Activated CD4-positive, alpha-beta T cell treated with anti-CD3 and anti-CD28 coated beads, Interleukin-2, amount 10 ng/mL, durations not matched to agents 7 days and 5 days (primary cell): ENCODE results near the gene ITGB1. TPM values are rescaled to one million over a fixed set of nuclear protein-coding genes. Genes with fewer than 3 reads are reported as not detected.

Experiments
- CTCF ChIA-PET: fragments of 350-600 bp; sonication (Branson Sonifier 250); formaldehyde crosslinking; loops from one replicate; lab custom pipeline; 2021; ENCODE audit warnings: antibody characterized with exemption; lab: Charles Lee
- POLR2A ChIA-PET: fragments of 350-600 bp; sonication (Branson Sonifier 250); formaldehyde crosslinking; loops from one replicate; lab custom pipeline; 2021; ENCODE audit warnings: antibody characterized with exemption; lab: Charles Lee
- DNase-seq: peaks from one replicate; pipeline ENCODE4 v3.0.0-alpha.2; 2020
- H3K27ac Mint-ChIP-seq: one replicate; pipeline ENCODE4 v1.8.0; 2021; ENCODE audit warnings: mild to moderate bottlenecking, moderate library complexity, mixed read lengths
- H3K27me3 Mint-ChIP-seq: one replicate; pipeline ENCODE4 v1.8.0; 2021; ENCODE audit warnings: mixed read lengths
- H3K36me3 Mint-ChIP-seq: one replicate; pipeline ENCODE4 v1.8.0; 2021; ENCODE audit warnings: low read depth, mixed read lengths
- H3K4me1 Mint-ChIP-seq: one replicate; pipeline ENCODE4 v1.8.0; 2021; ENCODE audit warnings: mixed read lengths
- H3K4me3 Mint-ChIP-seq: one replicate; pipeline ENCODE4 v1.8.0; 2021; ENCODE audit warnings: mild to moderate bottlenecking, moderate library complexity, mixed read lengths
- H3K9me3 Mint-ChIP-seq: one replicate; pipeline ENCODE4 v1.8.0; 2021; ENCODE audit warnings: mixed read lengths
- total RNA-seq, 2 experiments: library from RNA; stranded (reverse); gene quantifications; one replicate each; pipeline ENCODE4 v1.2.3, GENCODE V29; 2021

ITGB1 gene
- total RNA-seq, 2 experiments from 2014 or later, result 89.4 to 98.4 TPM

DNA sequence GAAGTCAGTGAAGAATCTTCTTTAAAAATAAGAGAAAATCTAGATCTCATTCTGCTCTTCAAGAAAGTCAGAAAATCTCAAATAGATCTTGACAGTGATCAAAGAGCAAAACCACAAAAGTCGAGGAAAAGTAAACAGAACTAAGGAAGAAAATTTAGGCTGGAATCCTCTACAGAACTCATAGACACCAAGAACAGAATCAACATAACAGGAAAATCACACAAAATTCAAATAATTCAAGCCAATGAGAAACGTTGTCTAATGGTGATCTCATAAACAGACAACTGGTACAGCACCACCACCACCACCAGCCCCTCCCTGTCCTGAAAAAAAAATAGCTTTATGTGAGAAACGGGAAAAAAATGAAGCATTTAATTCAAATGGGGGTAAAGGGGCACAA is 6.9 kb downstream of the ITGB1 start:
- Mint-ChIP-seq H3K27me3 (no peaks in the 10 kb centered on the region), H3K4me1 (peaks cover 61% of the 10 kb centered on the region), H3K36me3 (peaks cover 19% of the 10 kb centered on the region), H3K9me3 (peaks cover 2% of the 10 kb centered on the region), H3K4me3 (peak overlapping the region; percentile 3), H3K27ac (peak overlapping the region; percentile 43)
- POLR2A ChIA-PET, result no interaction called here
- CTCF ChIA-PET, result interaction anchor here (2.4 kb wide), 1 partner anchor 12 kb away, joined by 9 read pairs; no protein-coding TSS in a partner anchor
- DNase-seq, result no peak

DNA sequence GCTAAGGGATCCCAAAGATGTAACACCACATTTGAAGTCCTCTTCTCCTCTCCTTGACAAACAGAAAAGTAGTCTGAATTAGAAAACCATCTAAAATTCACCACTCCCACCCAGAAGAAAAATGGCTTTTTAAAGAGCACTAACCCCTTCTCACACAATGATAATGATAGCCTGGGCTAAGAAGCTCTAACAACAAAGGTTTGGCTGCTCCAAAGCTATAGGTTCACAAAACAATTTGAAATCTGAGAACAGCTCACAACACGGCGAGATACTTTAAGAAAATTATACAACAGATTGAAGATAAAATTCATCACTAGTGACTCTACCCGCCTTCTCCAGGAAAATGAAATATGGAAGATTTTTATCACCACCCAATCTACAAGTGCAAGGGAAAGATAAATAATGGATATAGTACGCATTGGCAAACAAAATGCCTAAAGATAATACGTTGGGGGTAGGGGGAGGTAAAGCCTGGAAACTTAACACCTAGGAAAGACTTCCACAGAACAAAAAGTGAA is 7.4 kb downstream of the ITGB1 start:
- ChIA-PET CTCF (interaction anchor here (2.4 kb wide), 1 partner anchor 12 kb away, joined by 9 read pairs; no protein-coding TSS in a partner anchor), POLR2A (interaction anchor here (0.6 kb wide), 1 partner anchor 446 kb away, joined by 3 read pairs; no protein-coding TSS in a partner anchor)
- Mint-ChIP-seq H3K9me3 (peaks cover 2% of the 10 kb centered on the region), H3K4me3 (no peak overlapping the region), H3K27ac (no peak overlapping the region), H3K4me1 (peaks cover 58% of the 10 kb centered on the region), H3K36me3 (peaks cover 18% of the 10 kb centered on the region), H3K27me3 (no peaks in the 10 kb centered on the region)
- no peak for DNase-seq

GRCh38 chr10:32949221-32949678 is 8.8 kb downstream of the ITGB1 start:
- H3K27ac Mint-ChIP-seq, result no peak overlapping the region
- peaks cover 12% of the 10 kb centered on the region for H3K36me3 Mint-ChIP-seq
- DNase-seq, result no peak
- POLR2A ChIA-PET, result no interaction called here
- H3K27me3 Mint-ChIP-seq, result no peaks in the 10 kb centered on the region
- H3K9me3 Mint-ChIP-seq, result peaks cover 2% of the 10 kb centered on the region
- CTCF ChIA-PET, result no interaction called here
- H3K4me1 Mint-ChIP-seq, result peaks cover 46% of the 10 kb centered on the region
- H3K4me3 Mint-ChIP-seq, result no peak overlapping the region

DNA sequence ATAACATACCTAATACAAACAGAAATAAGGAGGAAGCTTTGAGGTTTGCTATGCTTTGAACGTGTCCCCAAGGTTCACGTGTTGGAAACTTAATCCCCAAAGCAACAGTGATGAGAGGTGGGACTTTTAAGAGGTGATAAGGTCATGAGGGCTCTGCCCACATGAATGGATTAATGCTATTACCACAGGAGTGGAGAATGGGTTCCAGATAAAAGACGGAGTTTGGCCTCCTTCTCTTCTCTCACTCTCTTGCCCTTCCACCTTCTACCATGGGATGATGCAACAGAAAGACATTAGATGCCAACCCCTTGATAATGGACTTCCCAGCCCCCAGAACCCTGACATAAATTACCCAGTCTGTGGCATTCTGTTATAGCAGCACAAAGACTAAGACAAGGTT is 9.6 kb downstream of the ITGB1 start:
- peaks cover 15% of the 10 kb centered on the region for H3K36me3 Mint-ChIP-seq

GRCh38 chr10:32947586-32947985 is 10.4 kb downstream of the ITGB1 start:
- H3K9me3 Mint-ChIP-seq, result peaks cover 2% of the 10 kb centered on the region
- peaks cover 15% of the 10 kb centered on the region for H3K36me3 Mint-ChIP-seq
- H3K27me3 Mint-ChIP-seq, result no peaks in the 10 kb centered on the region
- no peak overlapping the region for H3K4me3 Mint-ChIP-seq
- no peak for DNase-seq
- peaks cover 40% of the 10 kb centered on the region for H3K4me1 Mint-ChIP-seq
- no peak overlapping the region for H3K27ac Mint-ChIP-seq
- POLR2A ChIA-PET, result no interaction called here
- CTCF ChIA-PET, result no interaction called here

More for the DNA sequence above, 9.6 kb downstream of the ITGB1 start:
- POLR2A ChIA-PET, result no interaction called here
- Mint-ChIP-seq H3K4me3 (no peak overlapping the region), H3K4me1 (peaks cover 45% of the 10 kb centered on the region), H3K27me3 (no peaks in the 10 kb centered on the region), H3K27ac (no peak overlapping the region), H3K9me3 (peaks cover 2% of the 10 kb centered on the region)
- DNase-seq, result no peak
- CTCF ChIA-PET, result no interaction called here

DNA sequence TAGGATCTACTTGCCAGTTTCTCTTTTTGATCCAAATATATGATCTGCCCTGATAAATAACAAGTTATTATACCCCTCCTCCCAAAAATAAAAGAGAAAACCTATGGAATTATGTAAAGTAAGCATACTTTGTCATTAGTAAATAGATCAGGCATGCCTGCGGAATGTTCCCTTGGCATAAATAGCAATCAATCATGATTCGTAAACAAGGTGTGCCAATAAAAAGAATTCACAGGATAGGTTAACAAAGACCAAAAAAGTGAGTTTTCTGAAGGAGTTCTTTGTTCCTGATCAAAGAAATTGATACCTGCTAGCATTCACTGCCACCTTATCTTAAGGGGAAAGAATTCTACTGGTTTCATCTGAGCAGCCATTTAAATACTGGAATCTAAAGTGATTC is 11.9 kb downstream of the ITGB1 start:
- H3K27ac Mint-ChIP-seq, result no peak overlapping the region
- no peak for DNase-seq
- CTCF ChIA-PET, result interaction anchor here (0.6 kb wide), 1 partner anchor 79 kb away, joined by 3 read pairs; no protein-coding TSS in a partner anchor
- peaks cover 2% of the 10 kb centered on the region for H3K9me3 Mint-ChIP-seq
- peaks cover 13% of the 10 kb centered on the region for H3K36me3 Mint-ChIP-seq
- peaks cover 35% of the 10 kb centered on the region for H3K4me1 Mint-ChIP-seq
- no peak overlapping the region for H3K4me3 Mint-ChIP-seq
- no peaks in the 10 kb centered on the region for H3K27me3 Mint-ChIP-seq
- POLR2A ChIA-PET, result no interaction called here

DNA sequence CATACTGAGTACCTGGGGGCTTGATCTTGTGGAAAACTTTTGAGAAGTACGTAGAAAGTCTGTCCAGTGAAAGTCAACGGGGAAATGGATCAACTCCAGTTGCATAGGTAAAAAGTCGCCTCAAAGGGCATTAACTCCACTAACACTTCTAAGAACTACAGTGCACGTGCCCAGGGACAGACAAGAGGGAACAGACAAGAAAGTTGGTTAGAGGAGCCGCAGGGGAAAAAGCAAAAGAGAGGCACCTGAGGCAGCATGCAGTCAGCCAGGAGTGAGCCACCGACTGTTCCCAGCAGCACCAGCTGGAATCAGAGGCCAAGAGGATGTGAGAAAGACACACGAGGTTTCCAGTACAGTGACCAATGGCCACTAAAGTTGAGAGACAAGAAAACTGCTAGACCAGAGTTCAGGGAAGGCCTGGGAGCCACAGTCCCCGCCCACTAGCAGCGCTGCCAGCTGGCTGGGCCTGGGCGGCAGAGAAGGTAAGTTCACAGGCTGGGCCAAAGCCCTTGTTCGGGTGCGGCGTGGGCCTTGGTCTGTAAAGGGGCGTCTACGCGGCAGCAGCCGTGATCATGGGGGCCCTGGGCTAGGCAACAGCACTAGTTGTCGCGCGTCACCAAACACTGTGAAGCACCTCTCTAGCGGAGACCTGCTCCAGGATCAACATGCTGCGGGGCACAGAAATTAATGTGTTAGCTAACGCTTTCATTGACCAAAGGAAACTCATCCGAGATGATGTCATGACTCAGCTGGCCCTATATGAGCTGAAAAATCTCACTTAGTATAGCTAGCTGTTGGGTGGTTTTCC is 14.0 kb downstream of the ITGB1 start:
- H3K9me3 Mint-ChIP-seq, result peaks cover under 1% of the 10 kb centered on the region
- peaks cover 6% of the 10 kb centered on the region for H3K36me3 Mint-ChIP-seq
- POLR2A ChIA-PET, result no interaction called here
- no peak overlapping the region for H3K27ac Mint-ChIP-seq
- DNase-seq, result no peak
- CTCF ChIA-PET, result no interaction called here
- H3K4me3 Mint-ChIP-seq, result no peak overlapping the region
- H3K4me1 Mint-ChIP-seq, result peaks cover 28% of the 10 kb centered on the region
- no peaks in the 10 kb centered on the region for H3K27me3 Mint-ChIP-seq

GRCh38 chr10:32943395-32943794 is 14.6 kb downstream of the ITGB1 start:
- H3K36me3 Mint-ChIP-seq, result peaks cover 5% of the 10 kb centered on the region
- no peak for DNase-seq
- H3K4me1 Mint-ChIP-seq, result peaks cover 26% of the 10 kb centered on the region
- H3K4me3 Mint-ChIP-seq, result no peak overlapping the region
- CTCF ChIA-PET, result no interaction called here
- H3K27ac Mint-ChIP-seq, result no peak overlapping the region
- H3K27me3 Mint-ChIP-seq, result no peaks in the 10 kb centered on the region
- POLR2A ChIA-PET, result interaction anchor here (0.7 kb wide), 1 partner anchor 39 kb away, joined by 4 read pairs; no protein-coding TSS in a partner anchor
- H3K9me3 Mint-ChIP-seq, result no peaks in the 10 kb centered on the region

- H3K4me1 Mint-ChIP-seq, result peaks cover 28% of the 10 kb centered on the region
- POLR2A ChIA-PET, result no interaction called here
These were observed 15.9 kb downstream of the ITGB1 start for GRCh38 chr10:32942081-32942480.

GRCh38 chr10:32941357-32941756 is 16.7 kb downstream of the ITGB1 start:
- H3K36me3 Mint-ChIP-seq, result peaks cover 8% of the 10 kb centered on the region
- CTCF ChIA-PET, result interaction anchor here (0.7 kb wide), 1 partner anchor 68 kb away, joined by 3 read pairs; no protein-coding TSS in a partner anchor
- POLR2A ChIA-PET, result no interaction called here
- no peaks in the 10 kb centered on the region for H3K27me3 Mint-ChIP-seq
- no peak for DNase-seq
- no peaks in the 10 kb centered on the region for H3K9me3 Mint-ChIP-seq
- H3K4me3 Mint-ChIP-seq, result no peak overlapping the region
- H3K27ac Mint-ChIP-seq, result no peak overlapping the region
- peaks cover 28% of the 10 kb centered on the region for H3K4me1 Mint-ChIP-seq

More at GRCh38 chr10:32942081-32942480, 15.9 kb downstream of the ITGB1 start:
- CTCF ChIA-PET, result no interaction called here
- Mint-ChIP-seq H3K4me3 (no peak overlapping the region), H3K9me3 (no peaks in the 10 kb centered on the region), H3K36me3 (peaks cover 8% of the 10 kb centered on the region), H3K27ac (no peak overlapping the region), H3K27me3 (no peaks in the 10 kb centered on the region)
- DNase-seq, result no peak

- Mint-ChIP-seq H3K4me1 (peaks cover 28% of the 10 kb centered on the region), H3K9me3 (no peaks in the 10 kb centered on the region), H3K27ac (no peak overlapping the region), H3K36me3 (peaks cover 10% of the 10 kb centered on the region), H3K4me3 (no peak overlapping the region), H3K27me3 (no peaks in the 10 kb centered on the region)
- POLR2A ChIA-PET, result no interaction called here
- DNase-seq, result no peak
- CTCF ChIA-PET, result interaction anchor here (0.7 to 2.8 kb wide), 3 partner anchors 11 to 68 kb away, joined by 3 to 9 read pairs (median 3); no protein-coding TSS in a partner anchor
These were observed 17.4 kb downstream of the ITGB1 start for GRCh38 chr10:32940321-32941301.
